Liver (tissue), 9 donors: ENCODE results near the gene CEMP1. TPM values are rescaled to one million over a fixed set of nuclear protein-coding genes. Genes with fewer than 3 reads are reported as not detected.

ENCODE experiments used
- DNase-seq: peaks from one replicate; pipeline ENCODE4 v3.0.0-alpha.2; 2017; ENCODE audit warnings: low spot score
- H3K27ac ChIP-seq, 2 donors: one replicate each; pipeline ENCODE4 v1.7.0; 2013; ENCODE audit warnings: inconsistent platforms in 2 of 2, low read length in 2 of 2, control low read depth in 1 of 2, low read depth in 1 of 2, mild to moderate bottlenecking in 1 of 2
- H3K27me3 ChIP-seq, 4 donors: one replicate each; pipeline versions ENCODE4 v1.6.1 to v1.7.0; 2013; ENCODE audit warnings: low read length in 3 of 4, inconsistent platforms in 1 of 4, mild to moderate bottlenecking in 1 of 4, moderate library complexity in 1 of 4; ENCODE audit not compliant: control insufficient read depth in 4 of 4, insufficient read depth in 4 of 4
- H3K36me3 ChIP-seq, 4 donors: one replicate each; pipeline versions ENCODE4 v1.6.1 to v1.7.0; 2013; ENCODE audit warnings: low read length in 3 of 4, mild to moderate bottlenecking in 3 of 4, low read depth in 1 of 4, moderate library complexity in 1 of 4; ENCODE audit not compliant: control insufficient read depth in 4 of 4, insufficient read depth in 3 of 4
- H3K4me1 ChIP-seq, 4 donors: one replicate each; pipeline versions ENCODE4 v1.6.1 to v1.7.0; 2013; ENCODE audit warnings: low read length in 3 of 4, mild to moderate bottlenecking in 3 of 4, moderate library complexity in 1 of 4; ENCODE audit not compliant: control insufficient read depth in 4 of 4, insufficient read depth in 4 of 4
- H3K4me3 ChIP-seq, 3 donors: one replicate each; pipeline versions ENCODE4 v1.6.1 to v1.7.0; 2013; ENCODE audit warnings: low read length in 3 of 3, control low read depth in 1 of 3, low read depth in 1 of 3, mild to moderate bottlenecking in 1 of 3
- H3K9ac ChIP-seq, 2 donors: one replicate each; pipeline ENCODE4 v1.7.0; 2013; ENCODE audit warnings: low read length in 2 of 2, mild to moderate bottlenecking in 2 of 2, moderate library complexity in 2 of 2, control low read depth in 1 of 2, low read depth in 1 of 2
- H3K9me3 ChIP-seq, 4 donors: one replicate each; pipeline versions ENCODE4 v1.6.1 to v1.7.0; 2013; ENCODE audit warnings: low read length in 3 of 4; ENCODE audit not compliant: control insufficient read depth in 4 of 4
- ATF3 ChIP-seq: IDR thresholded peaks from 2 replicates; pipeline ENCODE4 v1.6.1; 2016; ENCODE audit warnings: antibody characterized with exemption
- CTCF ChIP-seq: fragments of 150-350 bp; IDR thresholded peaks from 2 replicates; pipeline ENCODE4 v1.5.1; 2017; ENCODE audit warnings: improper control_type of control experiment, low read depth, low read length; ENCODE audit not compliant: missing input control
- EGR1 ChIP-seq, 2 donors: IDR thresholded peaks; 2 replicates each; pipeline ENCODE4 v1.6.1; 2016 to 2018; ENCODE audit warnings: antibody characterized with exemption in 2 of 2, low read depth in 2 of 2
- FOXA1 ChIP-seq: IDR thresholded peaks from 2 replicates; pipeline ENCODE4 v1.6.1; 2016; ENCODE audit warnings: antibody characterized with exemption
- HNF4G ChIP-seq: IDR thresholded peaks from 2 replicates; pipeline ENCODE4 v1.6.1; 2016; ENCODE audit warnings: antibody characterized with exemption
- MAX ChIP-seq: IDR thresholded peaks from 2 replicates; pipeline ENCODE4 v1.6.1; 2016; ENCODE audit warnings: antibody characterized with exemption
- NR2F2 ChIP-seq: IDR thresholded peaks from 2 replicates; pipeline ENCODE4 v1.6.1; 2016; ENCODE audit warnings: antibody characterized with exemption
- RXRA ChIP-seq, 2 donors: IDR thresholded peaks; 2 replicates each; pipeline ENCODE4 v1.6.1; 2017 to 2018; ENCODE audit warnings: antibody characterized with exemption in 2 of 2, mild to moderate bottlenecking in 1 of 2
- SP1 ChIP-seq: IDR thresholded peaks from 2 replicates; pipeline ENCODE4 v1.6.1; 2018; ENCODE audit warnings: antibody characterized with exemption, mild to moderate bottlenecking
- TAF1 ChIP-seq: conservative IDR thresholded peaks from 2 replicates; pipeline ENCODE4 v1.6.1; 2016; ENCODE audit warnings: antibody characterized with exemption, mild to moderate bottlenecking
- YY1 ChIP-seq: IDR thresholded peaks from 2 replicates; pipeline ENCODE4 v1.6.1; 2016; ENCODE audit warnings: antibody characterized with exemption, mild to moderate bottlenecking
- ZBTB33 ChIP-seq: IDR thresholded peaks from 2 replicates; pipeline ENCODE4 v1.6.1; 2016; ENCODE audit warnings: antibody characterized with exemption
- WGBS: extraction: QIAGEN DNeasy Blood & Tissue Kit; methylation state at CpG from one replicate; pipeline ENCODE4 v1.1.7; 2013; 5-methylcytosine and 5-hydroxymethylcytosine counted together
- polyA plus RNA-seq, 2 donors: library from polyadenylated mRNA; stranded (reverse) in 1 of 2; unstranded in 1 of 2; fragments of 200-250 nt in 1 of 2; fragments of >200 nt in 1 of 2; fragmentation: Nextera tagmentation in 1 of 2; extraction: Ambion mirVana in 1 of 2; gene quantifications; one replicate each; pipeline versions ENCODE4 v1.2.1 to v1.2.3, GENCODE V29; 2013 to 2015
- total RNA-seq, 2 donors: library from RNA; depleted of rRNA; stranded (reverse); fragments of >200 nt; gene quantifications; one replicate each; pipeline ENCODE4 v1.2.3, GENCODE V29; 2014
- donor health status: healthy.
- donor health status: healthy.
- donor health status: healthy.
- donor health status: healthy.
- donor health status: healthy.

CEMP1 gene
- total and polyA plus RNA-seq, 4 donors = 0.06 to 1.6 (median 0.20) TPM

- Histone ChIP-seq H3K4me3 (no peak overlapping the region), H3K36me3 (no peaks in the 10 kb centered on the region), H3K9me3 (no peaks in the 10 kb centered on the region), H3K27ac (no peak overlapping the region), H3K4me1 (peaks cover 3 to 26% (median 15%) of the 10 kb centered on the region in 4 donors), H3K27me3 (no peaks in the 10 kb centered on the region), H3K9ac (no peak overlapping the region)
- DNase-seq = no peak
- WGBS = 96% methylated on average over 14 of the region's 14 CpGs
- TF ChIP-seq ATF3 (no peak), YY1 (no peak), CTCF (no peak), NR2F2 (no peak), ZBTB33 (no peak)
Observed at GRCh38 chr16:2505695-2506094, 25.5 kb downstream of the CEMP1 start.

- DNase-seq = no peak
- 81% methylated on average over 18 of the region's 18 CpGs for WGBS
- no peak for TF ChIP-seq FOXA1
- TF ChIP-seq ZBTB33 = no peak
- no peak for TF ChIP-seq SP1
- no peak for TF ChIP-seq HNF4G
- TF ChIP-seq RXRA (IDR thresholded peaks at IDR 0.05) = no peak
- no peak for TF ChIP-seq MAX
- no peak for TF ChIP-seq TAF1
- no peak for TF ChIP-seq YY1
- TF ChIP-seq EGR1 (IDR thresholded peaks at IDR 0.05; ENCODE audit: low read depth in 2 of 2) = no peak
Observed at GRCh38 chr16:2501946-2502895, 29.0 kb downstream of the CEMP1 start.

More at GRCh38 chr16:2501946-2502895, 29.0 kb downstream of the CEMP1 start:
- Histone ChIP-seq H3K9me3 (no peaks in the 10 kb centered on the region), H3K9ac (no peak overlapping the region), H3K27me3 (no peaks in the 10 kb centered on the region), H3K4me1 (peaks cover 18 to 47% (median 35%) of the 10 kb centered on the region in 4 donors), H3K27ac (no peak overlapping the region), H3K4me3 (no peak overlapping the region), H3K36me3 (peaks cover 0 to 1% (median 0%) of the 10 kb centered on the region in 4 donors)
